Adrenal gland (tissue), 5 donors: Measurements from ENCODE around the gene TMEM231.
"Not testable (repeated sequence)": the region's sequence is repeated elsewhere in the genome, so short reads cannot be mapped to it uniquely, and the experiment has no call there.

Experiments used
- POLR2A ChIP-seq, 2 donors: fragments of 450-650 bp; IDR thresholded peaks; one replicate each; pipeline ENCODE4 v1.6.1; 2017; ENCODE audit warnings: antibody characterized with exemption in 2 of 2, mild to moderate bottlenecking in 2 of 2, moderate library complexity in 1 of 2
- TF ChIP-seq, protein P1 (sequence below), 6 experiments: fragments of 450-650 bp in 4 of 6; fragments of 200-600 bp in 2 of 6; sonication (generic) in 1 of 6; IDR thresholded peaks; 1 replicate in 5 of 6; 2 replicates in 1 of 6; pipeline versions ENCODE4 v1.5.1 to v1.8.0; 2016 to 2021; ENCODE audit warnings: antibody characterized with exemption in 6 of 6, mild to moderate bottlenecking in 2 of 6, moderate library complexity in 1 of 6
- donor health status: DM: no; HTN: no; CAD: no.

DNA sequence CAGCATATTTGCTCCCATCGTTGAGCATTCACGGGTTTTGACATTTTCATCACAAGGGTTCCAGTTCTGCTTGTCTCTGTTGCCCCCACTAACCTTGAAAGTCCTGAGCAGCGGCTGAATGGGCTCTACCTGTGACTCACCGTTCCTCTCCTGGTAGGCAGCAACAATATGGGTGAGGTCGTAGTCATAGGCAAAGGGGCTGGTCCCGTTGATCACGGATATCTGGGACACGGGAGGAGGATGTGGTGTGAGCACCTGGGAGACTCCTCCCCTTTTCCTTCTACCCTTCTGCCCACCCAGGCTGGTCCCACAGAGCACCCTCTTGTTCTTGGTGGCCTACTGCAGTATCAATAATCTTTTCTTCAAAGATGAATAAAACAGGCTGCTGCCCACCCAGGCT is 13.6 kb downstream of the TMEM231 start:
- not testable (repeated sequence) for TF ChIP-seq POLR2A (IDR thresholded peaks at IDR 0.05)
- TF ChIP-seq, protein P1, sequence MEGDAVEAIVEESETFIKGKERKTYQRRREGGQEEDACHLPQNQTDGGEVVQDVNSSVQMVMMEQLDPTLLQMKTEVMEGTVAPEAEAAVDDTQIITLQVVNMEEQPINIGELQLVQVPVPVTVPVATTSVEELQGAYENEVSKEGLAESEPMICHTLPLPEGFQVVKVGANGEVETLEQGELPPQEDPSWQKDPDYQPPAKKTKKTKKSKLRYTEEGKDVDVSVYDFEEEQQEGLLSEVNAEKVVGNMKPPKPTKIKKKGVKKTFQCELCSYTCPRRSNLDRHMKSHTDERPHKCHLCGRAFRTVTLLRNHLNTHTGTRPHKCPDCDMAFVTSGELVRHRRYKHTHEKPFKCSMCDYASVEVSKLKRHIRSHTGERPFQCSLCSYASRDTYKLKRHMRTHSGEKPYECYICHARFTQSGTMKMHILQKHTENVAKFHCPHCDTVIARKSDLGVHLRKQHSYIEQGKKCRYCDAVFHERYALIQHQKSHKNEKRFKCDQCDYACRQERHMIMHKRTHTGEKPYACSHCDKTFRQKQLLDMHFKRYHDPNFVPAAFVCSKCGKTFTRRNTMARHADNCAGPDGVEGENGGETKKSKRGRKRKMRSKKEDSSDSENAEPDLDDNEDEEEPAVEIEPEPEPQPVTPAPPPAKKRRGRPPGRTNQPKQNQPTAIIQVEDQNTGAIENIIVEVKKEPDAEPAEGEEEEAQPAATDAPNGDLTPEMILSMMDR (IDR thresholded peaks at IDR 0.05), result not testable (repeated sequence)
